ENCODE data around the gene DNAJB6.

The DNAJB6 gene

GRCh38 chr7:157423886-157424565, 87.2 kb downstream of the DNAJB6 start:
- no peak overlapping the region for H3K4me3 ChIP-seq (ENCODE audit: low read depth, low read length)
- no peak for DNase-seq (ENCODE audit: low read depth, low spot score)
- in situ Hi-C loops (cut with HindIII; ENCODE audit: low sequenced_read_pairs), result no loop called here
- TF ChIP-seq CTCF (IDR thresholded peaks at IDR 0.05; ENCODE audit: low read depth, low read length), result no peak

GRCh38 chr7:157425137-157425731, 88.4 kb downstream of the DNAJB6 start:
- in situ Hi-C loops (cut with HindIII; ENCODE audit: low sequenced_read_pairs), result no loop called here
- H3K4me3 ChIP-seq (ENCODE audit: low read depth, low read length), result no peak overlapping the region
- DNase-seq (ENCODE audit: low read depth, low spot score), result no peak
- TF ChIP-seq CTCF (IDR thresholded peaks at IDR 0.05; ENCODE audit: low read depth, low read length), result no peak

GRCh38 chr7:157425761-157426160, 89.0 kb downstream of the DNAJB6 start:
- DNase-seq (ENCODE audit: low read depth, low spot score), result no peak
- in situ Hi-C loops (cut with HindIII; ENCODE audit: low sequenced_read_pairs), result no loop called here
- no peak for TF ChIP-seq CTCF (IDR thresholded peaks at IDR 0.05; ENCODE audit: low read depth, low read length)
- H3K4me3 ChIP-seq (ENCODE audit: low read depth, low read length), result no peak overlapping the region

- no peak overlapping the region for H3K4me3 ChIP-seq (ENCODE audit: low read depth, low read length)
- TF ChIP-seq CTCF (IDR thresholded peaks at IDR 0.05; ENCODE audit: low read depth, low read length), result no peak
- in situ Hi-C loops (cut with HindIII; ENCODE audit: low sequenced_read_pairs), result no loop called here
- no peak for DNase-seq (ENCODE audit: low read depth, low spot score)
Measured at GRCh38 chr7:157426463-157427301, 89.9 kb downstream of the DNAJB6 start.

- in situ Hi-C loops (cut with HindIII; ENCODE audit: low sequenced_read_pairs), result no loop called here
Measured at GRCh38 chr7:157427811-157428553, 91.2 kb downstream of the DNAJB6 start.

More at GRCh38 chr7:157427811-157428553, 91.2 kb downstream of the DNAJB6 start:
- no peak for TF ChIP-seq CTCF (IDR thresholded peaks at IDR 0.05; ENCODE audit: low read depth, low read length)
- no peak for DNase-seq (ENCODE audit: low read depth, low spot score)
- H3K4me3 ChIP-seq (ENCODE audit: low read depth, low read length), result no peak overlapping the region
